ENCODE data around the gene SLC7A5.
"Not testable (repeated sequence)": the region's sequence is repeated elsewhere in the genome, so short reads cannot be mapped to it uniquely, and the experiment has no call there.

The SLC7A5 gene

DNA sequence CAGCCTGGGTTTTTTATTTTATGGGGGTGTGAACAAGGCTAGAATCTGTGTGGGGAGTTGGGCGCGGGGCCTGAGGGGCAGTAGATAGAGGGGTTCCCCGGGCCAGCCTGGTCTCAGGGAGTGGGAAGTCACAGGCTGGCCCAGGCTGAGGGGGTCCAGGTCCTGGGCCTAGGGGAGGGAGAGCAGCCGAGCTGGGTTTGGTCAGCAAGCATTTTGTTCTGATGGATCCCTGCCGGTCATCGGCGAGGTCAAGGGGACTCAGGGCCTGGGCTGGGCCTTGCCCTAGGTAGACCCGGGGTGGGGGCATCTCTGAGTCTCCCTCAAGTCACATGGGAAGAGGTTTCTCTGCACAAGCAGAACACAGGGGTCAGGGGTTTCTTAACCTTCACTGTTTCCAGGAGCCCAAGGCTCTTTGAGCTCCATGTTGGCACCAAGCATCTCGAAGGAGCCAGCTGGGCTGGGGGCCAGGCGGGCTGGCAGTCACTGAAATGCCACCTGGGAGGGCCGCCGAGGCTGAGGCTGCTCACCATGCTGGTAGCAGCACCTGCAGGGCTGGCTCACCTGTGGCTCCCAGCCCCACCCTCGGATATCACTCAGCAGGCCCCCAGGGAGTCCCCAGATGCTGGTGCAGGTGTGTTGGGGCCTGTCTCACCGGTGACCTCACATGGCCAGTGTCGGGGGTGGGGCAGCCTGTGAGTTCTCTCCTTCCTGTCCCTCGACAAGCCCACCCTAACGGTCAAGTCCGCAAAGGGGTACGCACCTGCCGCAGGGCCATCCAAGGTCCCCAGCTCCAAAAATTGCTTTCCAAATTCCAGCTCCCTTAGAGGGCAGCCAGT lies 41.0 kb downstream of the SLC7A5 start:
- TF ChIP-seq, protein P1, sequence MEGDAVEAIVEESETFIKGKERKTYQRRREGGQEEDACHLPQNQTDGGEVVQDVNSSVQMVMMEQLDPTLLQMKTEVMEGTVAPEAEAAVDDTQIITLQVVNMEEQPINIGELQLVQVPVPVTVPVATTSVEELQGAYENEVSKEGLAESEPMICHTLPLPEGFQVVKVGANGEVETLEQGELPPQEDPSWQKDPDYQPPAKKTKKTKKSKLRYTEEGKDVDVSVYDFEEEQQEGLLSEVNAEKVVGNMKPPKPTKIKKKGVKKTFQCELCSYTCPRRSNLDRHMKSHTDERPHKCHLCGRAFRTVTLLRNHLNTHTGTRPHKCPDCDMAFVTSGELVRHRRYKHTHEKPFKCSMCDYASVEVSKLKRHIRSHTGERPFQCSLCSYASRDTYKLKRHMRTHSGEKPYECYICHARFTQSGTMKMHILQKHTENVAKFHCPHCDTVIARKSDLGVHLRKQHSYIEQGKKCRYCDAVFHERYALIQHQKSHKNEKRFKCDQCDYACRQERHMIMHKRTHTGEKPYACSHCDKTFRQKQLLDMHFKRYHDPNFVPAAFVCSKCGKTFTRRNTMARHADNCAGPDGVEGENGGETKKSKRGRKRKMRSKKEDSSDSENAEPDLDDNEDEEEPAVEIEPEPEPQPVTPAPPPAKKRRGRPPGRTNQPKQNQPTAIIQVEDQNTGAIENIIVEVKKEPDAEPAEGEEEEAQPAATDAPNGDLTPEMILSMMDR (IDR thresholded peaks at IDR 0.05; ENCODE audit: extremely low read depth, missing control alignments): no peak
- no peak for DNase-seq (ENCODE audit: low spot score)

DNA sequence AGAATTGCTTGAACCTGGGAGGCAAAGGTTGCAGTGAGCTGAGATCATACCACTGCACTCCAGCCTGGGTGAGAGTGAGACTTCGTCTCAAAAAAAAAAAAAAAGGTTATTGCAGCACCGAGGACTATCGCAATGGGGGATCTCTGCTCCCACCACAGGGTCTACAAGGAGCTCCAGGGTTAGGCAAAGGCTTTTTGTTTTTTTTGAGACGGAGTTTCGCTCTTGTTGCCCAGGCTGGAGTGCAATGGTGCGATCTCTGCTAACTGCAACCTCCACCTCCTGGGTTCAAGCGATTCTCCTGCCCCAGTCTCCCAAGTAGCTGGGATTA lies 41.8 kb downstream of the SLC7A5 start:
- not testable (repeated sequence) for DNase-seq (ENCODE audit: low spot score)

DNA sequence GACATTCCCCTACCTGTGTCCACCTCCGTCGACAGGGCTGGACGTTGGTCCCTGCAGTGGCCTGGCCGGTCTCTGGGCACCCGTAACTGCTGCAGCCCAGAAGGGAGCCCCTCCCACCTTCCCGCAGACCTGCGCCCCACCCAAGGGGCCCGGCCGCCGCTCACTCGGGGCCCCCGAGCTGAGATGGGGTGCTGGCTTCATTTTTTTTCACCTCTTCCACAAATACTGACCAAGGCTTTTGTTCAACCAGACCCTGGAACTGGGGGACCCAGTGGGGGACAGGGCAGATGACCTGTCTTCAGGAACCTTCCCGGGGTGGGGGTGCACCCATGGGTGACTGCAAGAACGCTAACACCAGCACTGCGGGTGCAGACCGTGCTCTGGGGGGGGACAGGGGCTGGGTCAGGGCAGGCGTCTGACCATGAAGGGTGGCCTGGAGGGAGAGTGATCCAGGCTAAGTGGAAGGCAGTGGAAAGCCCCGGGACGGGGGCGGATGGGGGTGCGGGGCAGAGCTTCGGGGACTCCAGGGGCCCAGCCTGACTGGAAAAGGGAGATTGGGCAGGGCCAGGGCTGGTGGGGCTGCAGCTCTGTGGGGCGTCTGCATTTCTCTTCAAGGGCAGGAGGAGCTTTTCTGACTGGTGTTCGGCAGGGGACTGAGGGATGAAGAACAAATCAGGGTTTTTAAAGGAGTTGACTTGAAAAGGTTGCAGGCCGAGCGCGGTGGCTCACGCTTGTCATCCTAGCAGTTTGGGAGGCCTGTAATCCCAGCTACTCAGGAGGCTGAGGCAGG lies 42.3 kb downstream of the SLC7A5 start:
- TF ChIP-seq, protein P1 (IDR thresholded peaks at IDR 0.05; ENCODE audit: extremely low read depth, missing control alignments): no peak
- DNase-seq (ENCODE audit: low spot score): no peak

DNA sequence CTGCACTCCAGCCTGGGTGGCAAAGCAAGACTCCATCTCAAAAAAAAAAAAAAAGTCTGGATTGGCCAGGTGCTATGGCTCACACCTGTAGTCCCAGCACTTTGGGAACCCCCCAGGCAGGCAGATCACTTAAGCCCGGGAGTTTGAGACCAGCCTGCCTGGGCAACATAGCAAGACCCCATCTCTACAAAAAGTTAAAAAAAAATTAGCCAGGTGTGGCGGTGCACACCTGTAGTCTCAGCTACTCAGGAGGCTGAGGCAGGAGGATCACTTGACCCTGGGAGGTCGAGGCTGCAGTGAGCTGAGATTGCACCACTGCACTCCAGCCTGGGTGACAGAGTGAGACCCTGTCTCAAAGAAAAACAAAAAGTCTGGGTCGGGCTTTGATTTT lies 42.9 kb downstream of the SLC7A5 start:
- not testable (repeated sequence) for DNase-seq (ENCODE audit: low spot score)

DNA sequence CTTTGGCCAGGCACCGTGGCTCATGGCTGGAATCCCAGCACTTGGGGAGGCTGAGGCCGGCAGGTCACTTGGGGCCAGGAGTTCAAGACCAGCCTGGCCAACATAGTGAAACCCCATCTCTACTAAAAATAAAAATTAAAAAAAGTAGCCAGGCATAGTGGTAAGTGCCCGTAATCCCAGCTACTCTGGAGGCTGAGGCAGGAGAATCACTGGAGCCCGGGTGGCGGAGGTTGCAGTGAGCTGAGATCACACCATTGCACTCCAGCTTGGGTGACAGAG lies 43.5 kb downstream of the SLC7A5 start:
- not testable (repeated sequence) for DNase-seq (ENCODE audit: low spot score)

DNA sequence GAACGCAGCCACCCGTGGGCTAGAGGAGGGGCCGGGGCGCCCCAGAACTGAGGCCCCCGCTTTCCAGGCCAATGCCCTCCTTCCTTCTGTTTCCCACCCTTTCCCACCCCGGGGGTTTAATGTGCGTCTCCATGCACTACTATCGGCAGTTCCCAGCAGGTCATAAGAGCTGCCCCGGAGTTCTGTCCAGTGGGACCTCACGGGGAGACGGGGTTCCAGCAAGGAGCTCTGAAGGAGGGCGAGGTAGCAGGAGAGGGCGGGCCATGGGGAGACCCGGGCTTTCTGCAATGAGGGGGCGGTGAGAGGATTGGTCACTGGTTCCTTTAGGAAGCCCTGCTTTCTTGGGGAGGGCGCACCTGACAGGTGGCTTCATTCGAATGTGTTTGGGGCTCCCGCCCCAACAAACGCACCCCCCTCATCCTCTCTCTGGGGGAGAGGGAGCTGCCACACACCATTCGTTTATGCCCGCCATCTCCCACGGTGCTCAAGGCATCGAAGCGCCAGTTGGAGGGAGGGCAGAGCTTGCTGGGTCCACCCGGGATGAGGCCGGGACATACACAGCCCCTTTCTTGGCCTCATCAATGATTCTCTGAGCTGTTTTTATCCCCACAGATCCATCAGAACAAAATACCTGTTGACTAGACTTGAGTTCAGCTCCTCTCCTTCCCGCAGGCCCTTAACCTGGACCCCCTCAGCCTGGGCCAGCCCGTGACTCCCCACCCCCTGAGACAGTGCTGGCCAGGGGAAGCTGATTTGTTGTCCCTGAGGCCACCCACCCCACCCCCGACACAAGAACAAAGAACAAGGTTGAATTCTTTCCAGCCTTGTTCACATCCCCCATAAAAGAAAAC lies 44.1 kb downstream of the SLC7A5 start:
- TF ChIP-seq, protein P1 (IDR thresholded peaks at IDR 0.05; ENCODE audit: extremely low read depth, missing control alignments): no peak
- no peak for DNase-seq (ENCODE audit: low spot score)

DNA sequence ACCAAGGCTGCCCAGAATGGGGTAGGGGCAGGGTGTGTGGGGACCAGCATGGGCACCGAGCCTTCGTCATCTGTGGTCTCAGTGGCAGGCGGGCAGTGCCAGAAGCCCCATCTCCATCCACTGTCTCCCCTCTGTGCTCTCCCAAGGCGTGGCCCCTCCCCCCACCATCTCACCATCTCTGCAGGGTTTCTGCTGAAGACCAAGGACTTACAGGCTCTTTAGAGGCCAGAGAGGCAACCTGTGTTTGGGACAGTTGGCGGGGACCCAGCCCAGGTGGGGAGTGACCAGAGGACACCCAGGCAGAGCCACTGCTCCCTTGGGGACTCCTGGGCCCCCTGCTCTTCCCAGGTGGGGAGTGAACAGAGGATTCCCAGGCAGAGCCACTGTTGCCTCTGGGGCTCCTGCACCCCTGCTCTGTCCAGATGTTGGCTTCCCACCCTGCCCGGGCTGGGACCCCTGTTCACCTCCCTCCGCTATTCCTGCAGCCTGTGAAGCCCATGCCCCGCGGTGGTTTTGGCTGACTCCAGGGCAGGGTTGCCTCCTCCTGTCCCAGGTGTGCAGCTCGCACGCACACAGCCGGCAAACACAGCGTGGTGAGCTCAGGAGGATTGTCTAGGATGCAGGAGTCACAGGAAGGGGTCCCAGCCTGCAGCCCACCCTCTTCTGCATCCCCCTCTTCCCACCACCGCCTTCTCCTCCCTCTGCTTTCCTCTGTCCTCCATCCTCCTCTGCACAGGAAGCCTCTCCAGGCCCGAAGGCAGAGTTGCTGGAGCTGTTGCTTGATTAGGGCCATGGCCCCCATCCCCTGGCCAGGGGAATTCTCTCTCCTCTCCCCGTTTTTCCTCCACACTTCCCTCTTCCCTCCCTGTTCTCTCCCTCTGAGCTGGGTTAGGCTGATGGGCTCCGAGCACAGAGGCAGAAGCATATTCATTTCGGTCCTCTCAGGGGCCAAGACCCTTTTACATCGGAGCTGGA lies 45.0 kb downstream of the SLC7A5 start:
- no peak for DNase-seq (ENCODE audit: low spot score)
- TF ChIP-seq, protein P1 (IDR thresholded peaks at IDR 0.05; ENCODE audit: extremely low read depth, missing control alignments): no peak

DNA sequence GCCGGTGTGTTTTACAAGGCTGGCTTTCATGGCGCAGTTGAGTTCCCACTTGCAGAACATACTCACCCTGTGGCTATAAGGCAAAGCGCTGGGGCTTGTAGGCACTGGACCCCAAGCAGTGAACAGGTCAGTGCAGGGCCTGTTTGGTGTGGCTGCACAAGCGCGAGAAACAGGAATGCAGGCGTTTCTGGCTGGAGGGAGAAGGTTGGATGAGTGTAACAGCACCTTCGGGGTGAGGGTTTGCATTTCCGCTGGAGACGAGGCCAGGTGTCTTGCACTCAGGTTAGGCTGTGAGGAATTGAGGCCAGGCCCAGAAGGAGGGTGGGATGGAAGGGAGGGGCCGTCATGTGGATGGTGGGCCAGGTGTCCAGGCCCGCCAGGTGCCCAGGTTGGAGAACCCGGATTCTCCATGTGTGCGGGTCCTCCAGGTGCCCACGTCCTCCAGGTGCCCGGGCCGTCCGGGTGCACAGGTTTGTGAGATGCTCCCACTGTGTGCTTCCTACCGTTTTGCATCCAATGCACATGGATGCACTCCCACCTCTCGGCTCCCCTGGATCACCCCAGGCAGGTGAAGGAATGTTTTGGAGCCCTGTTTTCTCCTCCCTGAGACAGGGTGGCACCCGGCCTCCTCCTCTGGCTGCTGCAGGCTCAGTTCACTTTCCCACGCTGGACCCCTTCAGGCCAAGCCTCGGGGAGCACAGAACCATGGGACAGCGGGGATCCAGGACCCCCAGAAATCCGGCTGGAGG lies 46.0 kb downstream of the SLC7A5 start:
- no peak for DNase-seq (ENCODE audit: low spot score)
- TF ChIP-seq, protein P1 (IDR thresholded peaks at IDR 0.05; ENCODE audit: extremely low read depth, missing control alignments): no peak
